DOHH2 (cell line): ENCODE results near the gene FLCN.
A peak's percentile ranks its signal among the peaks of the same experiment; 100 is the strongest.
"Not testable (repeated sequence)": the region's sequence is repeated elsewhere in the genome, so short reads cannot be mapped to it uniquely, and the experiment has no call there.

Source experiments
- H3F3A ChIP-seq: fragments of 200-600 bp; sonication (generic), shearing (Covaris generic); 2 replicates; pipeline ENCODE4 v1.6.0; 2016; ENCODE audit warnings: antibody characterized with exemption, mild to moderate bottlenecking; ENCODE audit not compliant: control insufficient read depth, insufficient read depth
- H3K27ac ChIP-seq: fragments of 200-600 bp; sonication (generic); 2 replicates; pipeline ENCODE4 v1.5.1; 2014; ENCODE audit warnings: low read depth, mild to moderate bottlenecking, low read length, moderate library complexity
- H3K27me3 ChIP-seq: fragments of 200-600 bp; sonication (generic); 2 replicates; pipeline ENCODE4 v1.6.1; 2014; ENCODE audit warnings: mild to moderate bottlenecking, low read length, mixed read lengths; ENCODE audit not compliant: control insufficient read depth
- H3K36me3 ChIP-seq: fragments of 200-600 bp; sonication (generic); 2 replicates; pipeline ENCODE4 v1.6.1; 2014; ENCODE audit warnings: mild to moderate bottlenecking, low read length, moderate library complexity, mixed read lengths; ENCODE audit not compliant: control insufficient read depth
- H3K4me1 ChIP-seq: fragments of 200-600 bp; sonication (generic); 2 replicates; pipeline ENCODE4 v1.6.1; 2014; ENCODE audit warnings: mild to moderate bottlenecking, low read length, mixed read lengths; ENCODE audit not compliant: control insufficient read depth
- H3K4me2 ChIP-seq: fragments of 200-600 bp; sonication (generic); 2 replicates; pipeline ENCODE4 v1.6.0; 2014; ENCODE audit warnings: mild to moderate bottlenecking, low read length, moderate library complexity
- H3K4me3 ChIP-seq: fragments of 200-600 bp; sonication (generic); 2 replicates; pipeline ENCODE4 v1.5.1; 2014; ENCODE audit warnings: mild to moderate bottlenecking, low read length, mixed read lengths
- H3K79me2 ChIP-seq: fragments of 200-600 bp; sonication (generic); 2 replicates; pipeline ENCODE4 v1.6.1; 2014; ENCODE audit warnings: mild to moderate bottlenecking, low read length, mixed read lengths; ENCODE audit not compliant: control insufficient read depth
- H3K9me2 ChIP-seq: fragments of 200-600 bp; sonication (generic); replicated peaks from 2 replicates; pipeline ENCODE4 v1.6.1; 2014; ENCODE audit warnings: mild to moderate bottlenecking, low read length, mixed read lengths; ENCODE audit not compliant: control insufficient read depth
- H3K9me3 ChIP-seq: fragments of 200-600 bp; sonication (generic); 2 replicates; pipeline ENCODE4 v1.6.1; 2014; ENCODE audit warnings: antibody characterized with exemption, low read length, mixed read lengths; ENCODE audit not compliant: control insufficient read depth, insufficient read depth
- H4K20me1 ChIP-seq: fragments of 200-600 bp; sonication (generic); 2 replicates; pipeline ENCODE4 v1.6.0; 2014; ENCODE audit warnings: low read depth, mild to moderate bottlenecking, antibody characterized with exemption, low read length, moderate library complexity; ENCODE audit not compliant: control insufficient read depth, insufficient read depth
- CTCF ChIP-seq: fragments of 200-600 bp; sonication (generic); IDR thresholded peaks from one replicate; pipeline ENCODE4 v1.5.1; 2014; ENCODE audit warnings: antibody characterized with exemption, mild to moderate bottlenecking, low read depth, low read length; ENCODE audit not compliant: poor library complexity, severe bottlenecking
- EZH2phosphoT487 ChIP-seq: fragments of 200-600 bp; sonication (generic); IDR thresholded peaks from 2 replicates; pipeline ENCODE4 v1.6.1; 2017; ENCODE audit warnings: borderline replicate concordance, mild to moderate bottlenecking, antibody characterized with exemption, low read length, moderate library complexity, mixed read lengths

The FLCN gene

GRCh38 chr17:17196776-17197175 lies 40.2 kb downstream of the FLCN start:
- no peak overlapping the region for H3K27ac ChIP-seq
- H3F3A ChIP-seq: 0 out of 2 replicates have a peak, but pooled peaks cover 5% of the 10 kb centered on the region
- no peak overlapping the region for H3K4me2 ChIP-seq

GRCh38 chr17:17195466-17195865 lies 41.5 kb downstream of the FLCN start:
- H4K20me1 ChIP-seq, H3K9me2 ChIP-seq, H3F3A ChIP-seq, H3K4me3 ChIP-seq, H3K36me3 ChIP-seq, H3K4me2 ChIP-seq, H3K9me3 ChIP-seq, H3K27ac ChIP-seq, H3K79me2 ChIP-seq, H3K27me3 ChIP-seq: not testable (repeated sequence)
- peaks cover 14% of the 10 kb centered on the region for H3K4me1 ChIP-seq

More at GRCh38 chr17:17196776-17197175, 40.2 kb downstream of the FLCN start:
- peaks cover 9% of the 10 kb centered on the region for H3K4me1 ChIP-seq
- no peaks in the 10 kb centered on the region for H3K9me2 ChIP-seq
- no peak overlapping the region for H3K4me3 ChIP-seq
- H3K79me2 ChIP-seq: peaks cover 4% of the 10 kb centered on the region
- H3K36me3 ChIP-seq: peaks cover 5% of the 10 kb centered on the region; the same call in 1 of the 2 replicates
- H4K20me1 ChIP-seq: 0 out of 2 replicates have a peak, but pooled peaks cover 7% of the 10 kb centered on the region
- H3K27me3 ChIP-seq: no peaks in the 10 kb centered on the region
- no peak for TF ChIP-seq CTCF
- TF ChIP-seq EZH2phosphoT487: no peak
- H3K9me3 ChIP-seq: no peaks in the 10 kb centered on the region

GRCh38 chr17:17191961-17192381 lies 45.0 kb downstream of the FLCN start:
- H3K79me2 ChIP-seq: no peaks in the 10 kb centered on the region
- no peak overlapping the region for H3K4me3 ChIP-seq
- no peak overlapping the region for H3K27ac ChIP-seq
- H3K27me3 ChIP-seq: no peaks in the 10 kb centered on the region
- H3K4me1 ChIP-seq: peaks cover 21% of the 10 kb centered on the region
- H4K20me1 ChIP-seq: 0 out of 2 replicates have a peak, but pooled peaks cover under 1% of the 10 kb centered on the region
- H3K9me3 ChIP-seq: no peaks in the 10 kb centered on the region
- TF ChIP-seq CTCF (no peak), EZH2phosphoT487 (no peak)
- H3K9me2 ChIP-seq: no peaks in the 10 kb centered on the region
- H3K36me3 ChIP-seq: 0 out of 2 replicates have a peak, but pooled peaks cover 3% of the 10 kb centered on the region
- 0 out of 2 replicates have a peak overlapping the region, but pooled peaks have one; percentile 5 for H3K4me2 ChIP-seq
- H3F3A ChIP-seq: peaks cover 7% of the 10 kb centered on the region; the same call in 1 of the 2 replicates

GRCh38 chr17:17191346-17191792 lies 45.6 kb downstream of the FLCN start:
- Histone ChIP-seq H4K20me1 (no peaks in the 10 kb centered on the region), H3K4me2 (no peak overlapping the region), H3K4me3 (no peak overlapping the region), H3K27me3 (no peaks in the 10 kb centered on the region), H3K79me2 (no peaks in the 10 kb centered on the region), H3K36me3 (0 out of 2 replicates have a peak, but pooled peaks cover 3% of the 10 kb centered on the region), H3F3A (peaks cover 5% of the 10 kb centered on the region; the same call in 1 of the 2 replicates), H3K9me3 (no peaks in the 10 kb centered on the region), H3K27ac (no peak overlapping the region), H3K9me2 (no peaks in the 10 kb centered on the region), H3K4me1 (peaks cover 21% of the 10 kb centered on the region)
- TF ChIP-seq EZH2phosphoT487: no peak
- no peak for TF ChIP-seq CTCF
